GM13976 (cell line): ENCODE measurements around the gene CIB4.
A peak's percentile ranks its signal among the peaks of the same experiment; 100 is the strongest.

Experiments used
- DNase-seq: peaks from one replicate; pipeline ENCODE4 v3.0.0; 2012; ENCODE audit warnings: low spot score
- in situ Hi-C: fragments of 300-500 bp; cut with MboI; formaldehyde crosslinking; loops from one replicate; pipeline ENCODE4 v1.12.0; 2022; ENCODE audit warnings: low sequenced_read_pairs, mixed read lengths, inconsistent platforms; ENCODE audit not compliant: unreplicated experiment
- TF ChIP-seq, protein P1 (sequence below): IDR thresholded peaks from 2 replicates; pipeline ENCODE4 v1.5.1; 2012; ENCODE audit warnings: borderline replicate concordance, mild to moderate bottlenecking; ENCODE audit not compliant: insufficient read depth; ENCODE audit errors: extremely low read depth, missing control alignments, control extremely low read depth

CIB4 gene

DNA sequence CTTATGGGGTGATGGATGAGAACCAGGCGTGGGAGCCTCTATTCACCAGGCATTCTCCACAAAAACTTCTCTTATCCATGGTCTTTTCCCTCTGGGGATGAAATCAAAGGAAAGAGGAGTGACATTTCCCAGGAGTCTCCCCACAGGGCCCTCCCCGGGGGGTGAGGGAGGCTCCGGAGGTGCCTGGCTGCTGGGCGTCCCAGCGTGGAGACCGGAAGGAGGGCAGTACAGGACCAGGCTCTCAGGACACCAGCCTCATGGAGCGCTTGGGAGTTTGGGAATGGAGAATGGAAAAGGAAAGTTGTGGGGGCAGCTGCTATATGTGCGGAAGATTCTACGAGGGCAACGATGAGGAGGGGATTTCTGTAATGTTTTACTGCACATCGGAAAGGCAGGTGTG is 22.1 kb downstream of the CIB4 start:
- in situ Hi-C loops, result no loop called here
- TF ChIP-seq, protein P1, sequence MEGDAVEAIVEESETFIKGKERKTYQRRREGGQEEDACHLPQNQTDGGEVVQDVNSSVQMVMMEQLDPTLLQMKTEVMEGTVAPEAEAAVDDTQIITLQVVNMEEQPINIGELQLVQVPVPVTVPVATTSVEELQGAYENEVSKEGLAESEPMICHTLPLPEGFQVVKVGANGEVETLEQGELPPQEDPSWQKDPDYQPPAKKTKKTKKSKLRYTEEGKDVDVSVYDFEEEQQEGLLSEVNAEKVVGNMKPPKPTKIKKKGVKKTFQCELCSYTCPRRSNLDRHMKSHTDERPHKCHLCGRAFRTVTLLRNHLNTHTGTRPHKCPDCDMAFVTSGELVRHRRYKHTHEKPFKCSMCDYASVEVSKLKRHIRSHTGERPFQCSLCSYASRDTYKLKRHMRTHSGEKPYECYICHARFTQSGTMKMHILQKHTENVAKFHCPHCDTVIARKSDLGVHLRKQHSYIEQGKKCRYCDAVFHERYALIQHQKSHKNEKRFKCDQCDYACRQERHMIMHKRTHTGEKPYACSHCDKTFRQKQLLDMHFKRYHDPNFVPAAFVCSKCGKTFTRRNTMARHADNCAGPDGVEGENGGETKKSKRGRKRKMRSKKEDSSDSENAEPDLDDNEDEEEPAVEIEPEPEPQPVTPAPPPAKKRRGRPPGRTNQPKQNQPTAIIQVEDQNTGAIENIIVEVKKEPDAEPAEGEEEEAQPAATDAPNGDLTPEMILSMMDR, result no peak
- DNase-seq, result no peak

GRCh38 chr2:26618611-26619010 is 22.6 kb downstream of the CIB4 start:
- no peak for DNase-seq
- in situ Hi-C loops, result no loop called here
- TF ChIP-seq, protein P1, result no peak

DNA sequence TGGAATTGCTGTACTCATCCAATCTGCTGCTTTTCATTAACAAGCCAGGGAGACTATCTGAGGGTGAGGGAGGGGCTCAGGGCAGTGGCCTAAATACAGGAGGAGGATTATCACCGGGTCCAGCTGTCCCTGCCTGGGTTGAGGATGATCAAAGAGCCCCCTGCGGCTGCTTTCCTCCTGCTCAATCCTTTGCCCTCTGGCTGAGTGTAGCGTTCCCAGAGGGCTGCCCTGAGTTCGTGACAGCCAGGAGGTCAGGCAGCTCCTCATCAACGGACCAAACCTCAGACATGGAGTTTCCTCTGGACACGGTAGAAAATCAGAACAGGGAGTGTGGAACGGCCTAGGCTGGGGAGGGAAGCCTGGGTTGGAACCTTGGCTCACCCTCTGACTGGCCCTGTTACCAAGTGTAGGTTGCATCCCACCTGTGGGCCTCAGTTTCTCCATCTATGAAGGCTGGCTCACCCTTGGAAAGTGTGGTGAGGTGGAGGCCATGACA is 23.5 kb downstream of the CIB4 start:
- in situ Hi-C loops, result no loop called here
- no peak for DNase-seq
- TF ChIP-seq, protein P1, result no peak

GRCh38 chr2:26616706-26617587 is 24.2 kb downstream of the CIB4 start:
- no peak for DNase-seq
- TF ChIP-seq, protein P1, result no peak
- in situ Hi-C loops, result no loop called here

- in situ Hi-C loops, result no loop called here
- no peak for DNase-seq
- TF ChIP-seq, protein P1, result no peak
Measured at GRCh38 chr2:26615860-26616705, 25.1 kb downstream of the CIB4 start.

DNA sequence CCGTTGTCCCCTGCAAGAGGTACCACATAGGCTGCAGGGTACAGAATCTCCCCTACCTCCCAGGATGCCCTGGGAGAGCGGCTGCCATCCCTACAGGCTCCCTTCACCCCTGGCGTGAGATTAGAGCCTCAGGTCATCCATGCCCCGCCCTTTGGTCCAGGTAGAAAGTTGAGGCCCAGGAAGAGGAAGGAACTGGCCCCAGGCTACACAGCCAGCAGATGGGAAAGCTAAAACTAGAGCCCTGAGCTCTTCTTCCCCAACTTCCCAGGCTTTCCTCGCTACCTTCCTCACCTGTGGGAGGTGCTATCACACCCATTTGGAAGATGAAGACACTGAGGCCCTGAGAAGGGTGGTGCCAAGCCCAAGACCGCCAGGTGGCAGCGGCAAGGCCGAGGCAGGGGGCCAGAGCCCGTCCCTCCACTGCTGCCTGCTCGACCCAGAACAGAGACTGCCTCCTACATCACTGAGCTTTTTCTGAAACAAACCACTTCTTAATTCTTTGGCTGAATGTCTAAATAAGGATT is 25.8 kb downstream of the CIB4 start:
- TF ChIP-seq, protein P1, result no peak
- in situ Hi-C loops, result no loop called here
- peak; percentile 42 for DNase-seq
